Measurements from ENCODE around the gene RABGAP1L. TPM values are rescaled to one million over a fixed set of nuclear protein-coding genes. Genes with fewer than 3 reads are reported as not detected.
"Not testable (repeated sequence)": the region's sequence is repeated elsewhere in the genome, so short reads cannot be mapped to it uniquely, and the experiment has no call there.

RABGAP1L gene
- total and polyA plus RNA-seq, 2 donors from 2014 or later = 16.2 to 48.5 TPM

DNA sequence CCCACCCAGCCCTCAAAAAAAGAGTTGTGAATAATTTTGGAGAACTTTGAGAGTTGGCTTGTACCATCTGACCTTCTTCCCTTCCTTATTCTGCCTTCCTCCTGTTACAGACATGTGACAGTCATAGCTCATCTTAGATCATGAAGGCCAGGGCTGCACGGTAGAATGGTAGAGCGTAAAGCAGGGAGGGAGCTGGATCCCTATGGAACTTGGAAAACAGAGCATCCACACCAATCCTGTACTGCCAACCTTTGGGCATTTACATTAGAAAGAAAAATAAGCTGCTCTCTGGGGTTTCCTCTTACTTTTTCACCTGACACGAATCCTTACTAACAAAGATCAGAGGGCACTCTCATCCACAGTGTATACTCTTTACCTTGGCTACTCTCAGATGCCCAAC is 409.9 kb downstream of the RABGAP1L start:
- no peaks in the 10 kb centered on the region for H3K4me1 ChIP-seq (ENCODE audit: control insufficient read depth in 2 of 3, insufficient read depth in 2 of 3, low read depth in 1 of 3, low read length in 3 of 3)
- intact Hi-C loops (cut with DNase I) = no loop called here
- no peak for DNase-seq
- TF ChIP-seq, protein P1, sequence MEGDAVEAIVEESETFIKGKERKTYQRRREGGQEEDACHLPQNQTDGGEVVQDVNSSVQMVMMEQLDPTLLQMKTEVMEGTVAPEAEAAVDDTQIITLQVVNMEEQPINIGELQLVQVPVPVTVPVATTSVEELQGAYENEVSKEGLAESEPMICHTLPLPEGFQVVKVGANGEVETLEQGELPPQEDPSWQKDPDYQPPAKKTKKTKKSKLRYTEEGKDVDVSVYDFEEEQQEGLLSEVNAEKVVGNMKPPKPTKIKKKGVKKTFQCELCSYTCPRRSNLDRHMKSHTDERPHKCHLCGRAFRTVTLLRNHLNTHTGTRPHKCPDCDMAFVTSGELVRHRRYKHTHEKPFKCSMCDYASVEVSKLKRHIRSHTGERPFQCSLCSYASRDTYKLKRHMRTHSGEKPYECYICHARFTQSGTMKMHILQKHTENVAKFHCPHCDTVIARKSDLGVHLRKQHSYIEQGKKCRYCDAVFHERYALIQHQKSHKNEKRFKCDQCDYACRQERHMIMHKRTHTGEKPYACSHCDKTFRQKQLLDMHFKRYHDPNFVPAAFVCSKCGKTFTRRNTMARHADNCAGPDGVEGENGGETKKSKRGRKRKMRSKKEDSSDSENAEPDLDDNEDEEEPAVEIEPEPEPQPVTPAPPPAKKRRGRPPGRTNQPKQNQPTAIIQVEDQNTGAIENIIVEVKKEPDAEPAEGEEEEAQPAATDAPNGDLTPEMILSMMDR (IDR thresholded peaks at IDR 0.05; ENCODE audit: borderline replicate concordance, extremely low read depth, insufficient read depth) = no peak
- H3K27ac ChIP-seq (ENCODE audit: low read depth in 2 of 2, low read length in 2 of 2) = no peak overlapping the region
- no peaks in the 10 kb centered on the region for H3K36me3 ChIP-seq (ENCODE audit: control insufficient read depth in 2 of 3, insufficient read depth in 3 of 3, low read length in 3 of 3)
- H3K9me3 ChIP-seq (ENCODE audit: control insufficient read depth in 2 of 3, insufficient read depth in 1 of 3, low read length in 3 of 3) = no peaks in the 10 kb centered on the region
- H3K27me3 ChIP-seq (ENCODE audit: control insufficient read depth, insufficient read depth, low read length) = no peaks in the 10 kb centered on the region
- H3K4me3 ChIP-seq (ENCODE audit: low read length in 3 of 3) = no peak overlapping the region
- FAIRE-seq = no peak
- no peak overlapping the region for H3K9ac ChIP-seq (ENCODE audit: low read length in 3 of 3)

DNA sequence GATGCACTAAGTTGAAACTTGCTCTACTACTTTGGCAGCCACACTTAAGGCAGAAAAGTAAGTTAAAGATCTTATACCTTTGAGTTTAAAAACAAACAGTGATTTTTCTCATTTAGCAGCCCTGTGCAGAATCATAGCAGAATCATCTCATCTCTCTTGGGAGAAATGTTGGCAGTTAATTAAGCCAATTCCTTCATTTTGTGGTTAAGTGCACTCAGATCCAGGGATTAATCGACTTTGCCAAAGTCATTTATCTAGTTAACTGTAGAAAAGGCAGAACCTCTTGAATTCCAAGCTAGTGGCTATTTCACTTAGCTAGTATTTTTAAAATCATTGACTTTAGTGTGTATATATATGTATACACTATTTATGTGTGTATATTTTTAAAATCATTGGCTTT is 413.5 kb downstream of the RABGAP1L start:
- FAIRE-seq (no peak), DNase-seq (no peak)
- TF ChIP-seq, protein P1 (IDR thresholded peaks at IDR 0.05; ENCODE audit: borderline replicate concordance, extremely low read depth, insufficient read depth) = no peak
- Histone ChIP-seq H3K27me3 (ENCODE audit: control insufficient read depth, insufficient read depth, low read length) (no peaks in the 10 kb centered on the region), H3K36me3 (ENCODE audit: control insufficient read depth in 2 of 3, insufficient read depth in 3 of 3, low read length in 3 of 3) (no peaks in the 10 kb centered on the region), H3K4me1 (ENCODE audit: control insufficient read depth in 2 of 3, insufficient read depth in 2 of 3, low read depth in 1 of 3, low read length in 3 of 3) (no peaks in the 10 kb centered on the region), H3K9me3 (ENCODE audit: control insufficient read depth in 2 of 3, insufficient read depth in 1 of 3, low read length in 3 of 3) (peaks cover 0 to 10% (median 0%) of the 10 kb centered on the region in 3 donors), H3K4me3 (ENCODE audit: low read length in 3 of 3) (no peak overlapping the region), H3K27ac (ENCODE audit: low read depth in 2 of 2, low read length in 2 of 2) (no peak overlapping the region), H3K9ac (ENCODE audit: low read length in 3 of 3) (no peak overlapping the region)
- intact Hi-C loops (cut with DNase I) = no loop called here

DNA sequence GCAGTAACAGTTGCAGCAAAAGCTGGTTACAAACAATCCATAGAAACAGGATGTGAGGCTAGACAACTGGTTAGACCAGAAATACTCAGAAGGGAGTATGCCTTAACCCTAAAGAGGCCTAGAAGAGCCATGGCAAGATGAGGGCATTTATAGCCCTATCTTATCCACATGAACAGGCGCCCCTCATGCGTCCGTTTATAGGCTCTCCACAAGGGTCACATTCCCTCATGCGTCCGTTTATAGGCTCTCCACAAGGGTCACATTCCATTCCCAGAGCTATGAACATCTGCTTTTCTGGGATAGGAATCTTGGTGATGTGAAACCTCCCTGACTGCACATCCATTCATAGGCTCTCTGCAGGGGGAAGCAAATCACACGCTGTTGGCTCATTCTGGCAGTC is 416.8 kb downstream of the RABGAP1L start:
- H3K9me3 ChIP-seq (ENCODE audit: control insufficient read depth in 2 of 3, insufficient read depth in 1 of 3, low read length in 3 of 3); H3K27me3 ChIP-seq (ENCODE audit: control insufficient read depth, insufficient read depth, low read length); intact Hi-C loops (cut with DNase I); DNase-seq; H3K9ac ChIP-seq (ENCODE audit: low read length in 3 of 3); H3K4me1 ChIP-seq (ENCODE audit: control insufficient read depth in 2 of 3, insufficient read depth in 2 of 3, low read depth in 1 of 3, low read length in 3 of 3); H3K36me3 ChIP-seq (ENCODE audit: control insufficient read depth in 2 of 3, insufficient read depth in 3 of 3, low read length in 3 of 3); FAIRE-seq; H3K27ac ChIP-seq (ENCODE audit: low read depth in 2 of 2, low read length in 2 of 2); H3K4me3 ChIP-seq (ENCODE audit: low read length in 3 of 3): not testable (repeated sequence)

DNA sequence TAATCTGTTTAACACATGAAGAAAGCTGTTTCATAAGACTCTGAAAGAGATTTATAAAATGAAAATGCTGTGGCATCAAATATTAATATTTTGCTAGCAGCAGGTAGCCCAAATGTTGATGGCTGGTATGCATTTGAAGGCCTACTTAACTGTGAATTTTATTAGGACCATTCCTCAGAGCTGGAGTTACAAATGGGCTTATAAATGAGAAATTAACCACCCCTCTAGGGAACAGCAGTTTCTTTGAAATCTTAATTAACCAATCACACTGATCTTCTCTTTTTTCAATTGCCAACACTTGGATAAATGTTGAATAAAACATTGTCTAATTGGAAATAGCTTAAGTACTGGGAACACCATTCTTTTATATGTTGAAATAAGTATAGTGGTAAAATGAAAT is 418.4 kb downstream of the RABGAP1L start:
- FAIRE-seq (no peak), DNase-seq (no peak)
- intact Hi-C loops (cut with DNase I) = no loop called here
- Histone ChIP-seq H3K36me3 (ENCODE audit: control insufficient read depth in 2 of 3, insufficient read depth in 3 of 3, low read length in 3 of 3) (no peaks in the 10 kb centered on the region), H3K9ac (ENCODE audit: low read length in 3 of 3) (no peak overlapping the region), H3K4me1 (ENCODE audit: control insufficient read depth in 2 of 3, insufficient read depth in 2 of 3, low read depth in 1 of 3, low read length in 3 of 3) (no peaks in the 10 kb centered on the region), H3K9me3 (ENCODE audit: control insufficient read depth in 2 of 3, insufficient read depth in 1 of 3, low read length in 3 of 3) (peaks cover 0 to 10% (median 0%) of the 10 kb centered on the region in 3 donors), H3K27me3 (ENCODE audit: control insufficient read depth, insufficient read depth, low read length) (no peaks in the 10 kb centered on the region), H3K4me3 (ENCODE audit: low read length in 3 of 3) (no peak overlapping the region), H3K27ac (ENCODE audit: low read depth in 2 of 2, low read length in 2 of 2) (no peak overlapping the region)
- TF ChIP-seq, protein P1 (IDR thresholded peaks at IDR 0.05; ENCODE audit: borderline replicate concordance, extremely low read depth, insufficient read depth) = no peak
